Astrocyte of the cerebellum (primary cell): Measurements from ENCODE around the gene DHX30.

Experiments used
- DNase-seq: peaks from one replicate; pipeline ENCODE4 v3.0.0-alpha.2; 2011; ENCODE audit warnings: low read depth
- H3K4me3 ChIP-seq: 2 replicates; pipeline ENCODE4 v1.5.1; 2011; ENCODE audit warnings: mild to moderate bottlenecking, low read depth, low read length, moderate library complexity
- in situ Hi-C: cut with HindIII; loops from 2 replicates; pipeline ENCODE4 v1.10.0; 2017; ENCODE audit warnings: low sequenced_read_pairs
- TF ChIP-seq, protein P1 (sequence below): IDR thresholded peaks from 2 replicates; pipeline ENCODE4 v1.5.1; 2012; ENCODE audit warnings: low read length, low read depth, moderate library complexity, mild to moderate bottlenecking; ENCODE audit errors: missing control alignments

Gene DHX30

DNA sequence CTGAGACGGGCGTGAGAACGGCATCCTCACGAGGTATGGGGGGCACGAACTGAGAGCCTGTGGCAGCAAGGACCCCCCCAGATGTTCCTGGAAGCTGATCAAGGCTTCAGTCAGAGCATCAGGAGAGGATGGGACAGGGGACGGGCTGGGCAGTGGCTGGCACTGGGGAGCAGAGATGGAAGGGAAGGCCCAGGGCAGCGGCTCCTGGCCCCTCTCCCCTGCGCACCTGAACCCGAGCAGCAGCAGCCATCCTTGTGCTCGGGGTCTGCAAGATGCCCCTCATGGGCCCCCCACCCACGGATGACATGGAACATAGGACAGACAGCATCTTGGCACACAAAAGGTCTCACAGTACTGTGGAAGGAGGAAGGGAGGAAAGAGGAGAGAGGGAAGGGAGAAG is 51.3 kb downstream of the DHX30 start:
- TF ChIP-seq, protein P1, sequence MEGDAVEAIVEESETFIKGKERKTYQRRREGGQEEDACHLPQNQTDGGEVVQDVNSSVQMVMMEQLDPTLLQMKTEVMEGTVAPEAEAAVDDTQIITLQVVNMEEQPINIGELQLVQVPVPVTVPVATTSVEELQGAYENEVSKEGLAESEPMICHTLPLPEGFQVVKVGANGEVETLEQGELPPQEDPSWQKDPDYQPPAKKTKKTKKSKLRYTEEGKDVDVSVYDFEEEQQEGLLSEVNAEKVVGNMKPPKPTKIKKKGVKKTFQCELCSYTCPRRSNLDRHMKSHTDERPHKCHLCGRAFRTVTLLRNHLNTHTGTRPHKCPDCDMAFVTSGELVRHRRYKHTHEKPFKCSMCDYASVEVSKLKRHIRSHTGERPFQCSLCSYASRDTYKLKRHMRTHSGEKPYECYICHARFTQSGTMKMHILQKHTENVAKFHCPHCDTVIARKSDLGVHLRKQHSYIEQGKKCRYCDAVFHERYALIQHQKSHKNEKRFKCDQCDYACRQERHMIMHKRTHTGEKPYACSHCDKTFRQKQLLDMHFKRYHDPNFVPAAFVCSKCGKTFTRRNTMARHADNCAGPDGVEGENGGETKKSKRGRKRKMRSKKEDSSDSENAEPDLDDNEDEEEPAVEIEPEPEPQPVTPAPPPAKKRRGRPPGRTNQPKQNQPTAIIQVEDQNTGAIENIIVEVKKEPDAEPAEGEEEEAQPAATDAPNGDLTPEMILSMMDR, result no peak
- in situ Hi-C loops, result no loop called here
- no peak overlapping the region for H3K4me3 ChIP-seq
- no peak for DNase-seq

DNA sequence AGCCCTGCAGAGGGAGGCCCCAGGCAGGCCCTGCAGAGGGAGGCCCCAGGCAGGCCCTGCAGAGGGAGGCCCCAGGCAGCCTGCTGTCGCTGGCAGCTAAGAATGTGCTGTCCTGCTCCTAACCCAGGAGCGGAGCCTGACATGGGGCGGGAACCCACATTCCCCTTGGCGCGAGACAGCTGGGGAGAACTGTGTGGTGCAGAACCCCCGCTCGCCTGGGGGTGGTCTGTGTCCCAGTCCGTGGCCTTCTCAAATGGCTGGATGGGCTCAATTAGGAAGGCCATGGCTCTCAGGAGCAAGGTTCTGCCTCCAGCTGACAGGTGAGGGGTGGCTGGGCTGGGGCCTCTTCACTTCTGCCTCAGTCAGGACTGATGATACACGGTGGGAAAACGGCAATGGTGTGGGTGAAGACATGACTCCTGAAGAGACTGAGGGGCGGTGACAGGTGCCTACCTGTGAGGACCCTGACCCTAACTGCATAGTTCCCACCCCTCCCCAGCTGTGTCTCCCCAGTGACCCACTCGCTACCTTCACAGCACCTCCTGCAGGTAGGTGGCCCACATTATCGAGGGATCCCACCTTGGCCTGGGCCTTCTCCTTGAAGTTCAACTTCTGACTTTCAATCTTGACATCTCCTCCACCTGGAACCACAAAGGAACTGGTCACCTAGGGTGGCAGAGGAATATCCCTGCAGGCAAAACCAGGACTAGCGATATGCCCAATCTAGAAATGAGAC is 52.0 kb downstream of the DHX30 start:
- TF ChIP-seq, protein P1, result no peak
- H3K4me3 ChIP-seq, result no peak overlapping the region
- in situ Hi-C loops, result no loop called here
- no peak for DNase-seq

DNA sequence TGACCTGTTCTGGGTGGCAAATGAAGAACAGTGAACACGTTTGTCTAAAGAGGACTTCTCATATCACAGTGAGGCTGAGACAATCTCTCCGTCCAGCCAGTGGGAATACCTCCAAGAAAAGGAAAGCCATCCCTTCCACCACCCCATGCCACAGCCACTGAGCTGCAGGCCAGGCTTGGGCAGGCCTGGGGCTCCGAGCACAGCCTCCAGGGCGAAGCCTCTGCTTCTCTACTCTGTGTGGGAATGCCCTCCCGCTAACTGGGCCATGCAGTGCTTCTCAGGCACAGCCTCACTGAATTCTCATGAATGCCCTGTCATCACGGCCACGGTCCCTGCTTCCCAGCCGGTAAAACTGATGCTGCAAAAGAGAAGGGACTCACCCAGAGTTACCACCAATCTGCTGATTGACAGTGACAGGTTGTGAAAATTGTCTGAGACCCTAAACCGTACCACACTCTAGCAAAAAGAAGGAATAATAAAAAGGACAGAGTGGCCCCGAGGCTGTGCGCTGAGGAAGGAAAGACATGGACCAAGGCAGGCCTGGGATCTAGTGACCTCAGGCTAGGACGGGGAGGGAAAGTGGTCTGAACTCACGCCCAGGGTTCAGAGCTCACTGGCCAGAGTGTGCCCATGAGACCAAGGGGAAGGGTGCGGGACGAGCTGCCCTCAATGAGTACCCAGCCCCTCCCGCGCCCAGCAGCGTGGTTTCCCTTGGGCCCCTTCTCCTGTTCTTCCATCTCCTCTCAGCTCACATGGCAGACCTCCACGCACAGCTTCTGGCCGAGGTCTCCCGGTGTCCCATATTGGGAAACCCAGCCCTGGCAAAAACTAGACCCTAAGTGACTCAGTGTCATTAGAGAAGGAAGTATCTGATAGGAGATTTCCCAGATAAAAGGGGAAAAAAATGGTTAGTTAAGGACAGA is 52.8 kb downstream of the DHX30 start:
- in situ Hi-C loops, result no loop called here
- DNase-seq, result no peak
- H3K4me3 ChIP-seq, result no peak overlapping the region
- TF ChIP-seq, protein P1, result no peak

DNA sequence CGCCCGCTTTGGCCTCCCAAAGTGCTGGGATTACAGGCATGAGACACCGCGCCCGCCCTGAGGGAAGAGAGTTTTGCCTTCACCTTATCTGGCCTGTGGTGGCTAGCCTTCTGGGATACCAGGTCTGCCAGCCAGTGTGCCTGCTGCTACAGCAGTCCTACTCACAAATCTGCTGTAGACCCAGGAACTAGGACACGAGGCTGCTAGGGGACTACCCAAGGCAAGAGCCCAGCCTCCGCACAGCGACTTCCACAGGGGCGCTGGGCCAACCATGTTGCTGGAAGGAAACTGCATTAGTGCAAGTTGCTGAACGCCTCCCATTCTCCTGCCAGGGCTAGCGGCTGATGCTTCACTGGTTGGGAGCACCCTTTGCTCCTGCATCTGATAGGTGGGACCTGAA is 53.7 kb downstream of the DHX30 start:
- TF ChIP-seq, protein P1, result no peak
- in situ Hi-C loops, result no loop called here
- DNase-seq, result no peak

DNA sequence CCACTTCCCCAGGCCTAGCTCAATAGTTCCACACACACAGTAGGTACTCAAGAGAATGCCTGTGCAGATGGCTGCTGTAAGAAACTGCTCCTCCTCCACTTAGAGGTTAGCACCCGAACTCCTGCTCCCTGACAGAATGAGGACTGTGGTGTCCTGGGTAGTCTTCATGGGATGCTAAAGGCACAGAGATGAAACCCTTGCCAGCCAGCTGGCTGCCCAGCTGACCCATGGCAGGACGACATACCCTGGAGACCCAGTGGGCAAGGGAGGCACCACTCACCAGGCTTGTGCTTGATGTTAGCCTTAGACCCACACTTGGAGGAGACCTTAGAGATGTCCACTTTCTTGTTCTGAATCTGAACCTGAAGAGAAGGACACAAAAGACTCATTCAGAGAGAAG is 54.2 kb downstream of the DHX30 start:
- H3K4me3 ChIP-seq, result no peak overlapping the region
- in situ Hi-C loops, result no loop called here
- TF ChIP-seq, protein P1, result no peak
- DNase-seq, result no peak

More for the DNA sequence above, 53.7 kb downstream of the DHX30 start:
- no peak overlapping the region for H3K4me3 ChIP-seq

DNA sequence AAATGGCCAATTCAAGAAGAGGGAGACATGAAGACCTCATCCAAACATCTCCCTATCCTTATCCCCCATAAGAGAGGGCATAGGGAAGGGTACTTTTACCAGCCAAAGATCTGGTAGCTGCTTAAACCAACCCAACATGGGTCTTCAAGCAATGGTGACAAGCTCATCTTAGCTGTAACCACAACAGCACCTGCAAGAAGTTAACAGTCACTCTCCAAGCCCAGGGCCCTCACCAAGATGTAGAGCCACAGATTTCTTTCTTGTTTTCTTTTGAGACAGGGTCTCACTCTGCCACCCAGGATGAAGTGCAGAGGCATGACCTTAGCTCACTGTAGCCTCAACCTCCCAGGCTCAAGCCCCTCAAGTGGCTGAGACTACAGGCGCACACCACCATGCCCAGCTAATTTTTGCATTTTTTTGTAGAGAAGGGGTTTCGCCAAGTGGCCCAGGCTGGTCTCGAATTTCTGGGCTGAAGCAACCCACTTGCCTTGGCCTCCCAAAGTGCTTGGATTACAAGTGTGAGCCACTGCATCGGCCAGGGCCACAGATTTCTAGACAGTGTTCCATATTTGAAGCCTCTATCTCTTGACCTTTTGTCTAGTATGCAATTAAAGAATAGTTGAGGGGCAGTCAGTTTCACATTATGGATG is 57.1 kb downstream of the DHX30 start:
- in situ Hi-C loops, result no loop called here
- H3K4me3 ChIP-seq, result no peak overlapping the region
- TF ChIP-seq, protein P1, result no peak
- no peak for DNase-seq
